Smooth muscle cell (in vitro differentiated cells): ENCODE results near the gene TNFSF13B. TPM values are rescaled to one million over a fixed set of nuclear protein-coding genes. Genes with fewer than 3 reads are reported as not detected.
"Not testable (repeated sequence)": the region's sequence is repeated elsewhere in the genome, so short reads cannot be mapped to it uniquely, and the experiment has no call there.

ENCODE experiments used
- DNase-seq: peaks from one replicate; lab custom pipeline; 2025; ENCODE audit not compliant: unreplicated experiment; lab: John Stamatoyannopoulos, UW
- H2AFZ ChIP-seq: fragments of 200-600 bp; sonication (generic); 2 replicates; pipeline ENCODE4 v1.6.0; 2016; ENCODE audit warnings: antibody characterized with exemption, low read depth, mild to moderate bottlenecking
- H3F3A ChIP-seq: fragments of 200-600 bp; sonication (generic); 2 replicates; pipeline ENCODE4 v1.6.0; 2017; ENCODE audit warnings: antibody characterized with exemption, low read depth
- H3K27ac ChIP-seq: fragments of 200-600 bp; sonication (generic); 2 replicates; pipeline ENCODE4 v1.5.1; 2016; ENCODE audit warnings: low read depth, mild to moderate bottlenecking
- H3K27me3 ChIP-seq: fragments of 200-600 bp; sonication (generic); 2 replicates; pipeline ENCODE4 v1.6.1; 2016; ENCODE audit warnings: low read depth, mild to moderate bottlenecking
- H3K36me3 ChIP-seq: fragments of 200-600 bp; sonication (generic); 2 replicates; pipeline ENCODE4 v1.5.1; 2016; ENCODE audit warnings: low read depth
- H3K4me1 ChIP-seq: fragments of 200-600 bp; sonication (generic); 2 replicates; pipeline ENCODE4 v1.5.1; 2016; ENCODE audit warnings: low read depth
- H3K4me2 ChIP-seq: fragments of 200-600 bp; sonication (generic); 2 replicates; pipeline ENCODE4 v1.6.0; 2016; ENCODE audit warnings: mild to moderate bottlenecking
- H3K4me3 ChIP-seq: fragments of 200-600 bp; sonication (generic); 2 replicates; pipeline ENCODE4 v1.5.1; 2016; ENCODE audit warnings: mild to moderate bottlenecking
- H3K79me2 ChIP-seq: fragments of 200-600 bp; sonication (generic); 2 replicates; pipeline ENCODE4 v1.6.0; 2016; ENCODE audit warnings: low read depth, mild to moderate bottlenecking
- H3K9ac ChIP-seq: fragments of 200-600 bp; sonication (generic); 2 replicates; pipeline ENCODE4 v1.6.0; 2016; ENCODE audit warnings: low read depth
- H3K9me3 ChIP-seq: fragments of 200-600 bp; sonication (generic); replicated peaks from 2 replicates; pipeline ENCODE4 v1.5.1; 2016; ENCODE audit warnings: low read depth
- H4K20me1 ChIP-seq: fragments of 200-600 bp; sonication (generic); 2 replicates; pipeline ENCODE4 v1.6.0; 2016; ENCODE audit warnings: low read depth
- CTCF ChIP-seq: fragments of 200-600 bp; sonication (generic); IDR thresholded peaks from 2 replicates; pipeline ENCODE4 v1.5.1; 2017; ENCODE audit warnings: borderline replicate concordance, mild to moderate bottlenecking, antibody characterized with exemption; ENCODE audit not compliant: insufficient read depth, poor library complexity, severe bottlenecking
- WGBS: methylation state at CpG from one replicate; pipeline ENCODE4 v1.1.7; 2016; ENCODE audit warnings: low lambda C conversion rate; 5-methylcytosine and 5-hydroxymethylcytosine counted together
- polyA plus RNA-seq: library from polyadenylated mRNA; unstranded; fragments of >200 nt; fragmentation: Nextera tagmentation; extraction: Ambion mirVana; gene quantifications from 2 replicates; pipeline ENCODE4 v1.2.1, GENCODE V29; 2016
- total RNA-seq: library from RNA; depleted of rRNA; stranded (reverse); fragments of >200 nt; gene quantifications from 2 replicates; pipeline ENCODE4 v1.2.3, GENCODE V29; 2014

The TNFSF13B gene
- total and polyA plus RNA-seq, 2 experiments from 2014 or later, result 0.58 to 1.1 TPM

GRCh38 chr13:108266321-108266990, 3.1 kb upstream of the TNFSF13B start:
- Histone ChIP-seq H3K36me3 (no peaks in the 10 kb centered on the region), H3K27me3 (no peaks in the 10 kb centered on the region), H3F3A (no peaks in the 10 kb centered on the region), H4K20me1 (no peaks in the 10 kb centered on the region), H3K79me2 (no peaks in the 10 kb centered on the region), H3K9ac (no peak overlapping the region), H3K9me3 (no peaks in the 10 kb centered on the region), H3K27ac (no peak overlapping the region), H2AFZ (no peak overlapping the region), H3K4me2 (no peak overlapping the region), H3K4me3 (no peak overlapping the region), H3K4me1 (no peaks in the 10 kb centered on the region)
- no peak for DNase-seq
- 92% methylated on average over 10 of the region's 10 CpGs for WGBS
- TF ChIP-seq CTCF, result no peak

GRCh38 chr13:108267347-108267746, 2.2 kb upstream of the TNFSF13B start:
- Histone ChIP-seq H3K27me3 (no peaks in the 10 kb centered on the region), H3K27ac (no peak overlapping the region), H3F3A (no peaks in the 10 kb centered on the region), H2AFZ (no peak overlapping the region), H3K9ac (no peak overlapping the region), H3K4me3 (no peak overlapping the region), H4K20me1 (no peaks in the 10 kb centered on the region), H3K36me3 (no peaks in the 10 kb centered on the region), H3K79me2 (no peaks in the 10 kb centered on the region), H3K4me1 (no peaks in the 10 kb centered on the region), H3K4me2 (no peak overlapping the region), H3K9me3 (no peaks in the 10 kb centered on the region)
- TF ChIP-seq CTCF, result no peak
- 90% methylated on average over 4 of the region's 4 CpGs for WGBS
- DNase-seq, result no peak

- H3K9ac ChIP-seq, H4K20me1 ChIP-seq, H3K27ac ChIP-seq, H3K4me3 ChIP-seq, H3K79me2 ChIP-seq, H3K9me3 ChIP-seq, DNase-seq, H3K36me3 ChIP-seq, H2AFZ ChIP-seq, H3K4me2 ChIP-seq, H3K27me3 ChIP-seq, H3F3A ChIP-seq, H3K4me1 ChIP-seq: not testable (repeated sequence)
- WGBS, result 96% methylated on average over 3 of the region's 3 CpGs
Measured at GRCh38 chr13:108267855-108268254, 1.7 kb upstream of the TNFSF13B start.

GRCh38 chr13:108268466-108269112, 929 bp upstream of the TNFSF13B start:
- H3K4me1 ChIP-seq, result no peaks in the 10 kb centered on the region
- H4K20me1 ChIP-seq, result no peaks in the 10 kb centered on the region
- H3K27ac ChIP-seq, result no peak overlapping the region
- H3K27me3 ChIP-seq, result no peaks in the 10 kb centered on the region
- H3K36me3 ChIP-seq, result no peaks in the 10 kb centered on the region
- TF ChIP-seq CTCF, result no peak
- no peak overlapping the region for H3K4me3 ChIP-seq
- H3K4me2 ChIP-seq, result no peak overlapping the region
- H3K79me2 ChIP-seq, result no peaks in the 10 kb centered on the region
- H3K9me3 ChIP-seq, result no peaks in the 10 kb centered on the region
- WGBS, result over 99% methylated on average over 4 of the region's 4 CpGs
- H3F3A ChIP-seq, result no peaks in the 10 kb centered on the region
- H2AFZ ChIP-seq, result no peak overlapping the region
- no peak overlapping the region for H3K9ac ChIP-seq
- no peak for DNase-seq
